Fibroblast of skin of back (primary cell): ENCODE measurements around the gene TBC1D22A.
"Not testable (repeated sequence)": the region's sequence is repeated elsewhere in the genome, so short reads cannot be mapped to it uniquely, and the experiment has no call there.

Experiments
- DNase-seq: peaks from one replicate; pipeline ENCODE4 v3.0.0-alpha.2; 2013

Gene TBC1D22A

DNA sequence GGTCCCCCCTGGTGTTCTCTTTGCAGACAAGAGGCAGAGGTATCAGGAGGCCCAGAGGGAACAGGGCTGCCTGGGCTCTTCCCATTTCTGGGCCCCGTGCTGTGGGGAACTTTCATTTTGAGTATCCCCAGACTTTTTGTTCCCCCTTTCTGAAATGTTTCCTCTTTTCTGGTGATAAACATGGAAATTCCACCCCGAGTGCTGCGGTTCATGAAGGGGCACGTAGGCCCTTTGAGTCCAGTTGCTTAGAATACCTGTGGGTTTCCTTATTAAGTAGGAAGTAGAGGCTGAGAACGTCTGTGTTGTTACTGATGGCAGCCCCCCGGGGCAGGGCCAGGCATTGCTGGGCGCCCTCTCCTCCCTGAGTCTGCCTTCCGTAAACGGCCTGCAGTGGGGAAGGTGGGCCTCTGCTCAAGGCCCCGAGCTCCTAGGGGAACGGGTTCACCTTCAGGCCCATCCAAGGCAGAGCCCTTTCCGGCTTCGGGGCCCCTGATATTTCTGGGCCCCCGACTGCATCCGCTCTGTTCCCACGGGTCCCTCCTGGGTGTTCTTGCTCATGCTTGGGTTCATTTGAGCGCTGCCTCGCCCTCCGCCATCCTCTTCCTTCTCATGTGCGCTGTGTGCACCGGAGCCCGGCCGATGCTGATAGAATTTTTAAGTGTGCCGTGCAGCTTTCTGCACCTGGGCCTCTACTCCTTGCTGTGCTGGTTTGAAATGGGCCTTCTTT lies 12.0 kb downstream of the TBC1D22A start:
- no peak for DNase-seq

DNA sequence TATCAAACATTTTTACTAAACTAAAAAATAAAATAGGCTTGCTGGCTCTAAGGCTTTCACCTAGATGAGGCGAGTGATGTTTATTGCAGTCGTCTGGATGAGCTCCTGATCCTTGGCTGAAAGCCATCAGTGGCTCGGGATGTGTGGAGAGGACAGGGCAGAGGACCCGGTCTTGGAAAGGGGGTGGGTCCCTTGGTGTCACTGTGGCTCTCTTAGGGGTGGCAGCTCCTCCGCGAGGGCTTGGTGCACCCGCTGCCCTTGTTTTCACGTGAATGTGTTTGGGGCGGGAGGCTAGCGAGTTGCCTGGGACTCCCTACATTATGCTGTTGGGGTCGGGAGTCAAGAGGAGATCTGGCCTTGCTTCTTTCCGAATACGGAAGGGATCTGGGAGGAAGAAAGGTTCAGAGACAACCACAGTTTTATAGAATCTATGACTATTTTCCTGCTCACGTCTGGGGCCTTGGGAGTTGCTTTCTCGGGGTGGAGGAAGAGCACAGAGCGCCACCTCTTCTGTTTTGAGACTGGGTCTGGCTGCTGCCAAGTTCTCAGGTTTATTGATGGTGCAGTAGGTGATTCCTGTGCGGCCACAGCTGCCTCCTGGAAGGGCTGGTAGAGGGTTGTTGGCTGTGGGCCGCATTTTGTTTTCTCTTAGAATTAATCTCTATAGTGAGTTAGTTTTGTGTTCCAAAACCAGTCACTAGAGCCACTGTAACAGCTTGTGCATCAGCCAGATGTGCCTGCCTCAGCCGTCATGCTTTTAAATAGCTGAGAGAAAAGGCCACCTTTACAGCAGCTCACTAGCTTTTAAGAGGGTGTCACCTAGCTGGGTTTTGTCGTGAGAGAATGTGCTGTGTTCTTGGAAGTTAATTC lies 12.8 kb downstream of the TBC1D22A start:
- DNase-seq: no peak

DNA sequence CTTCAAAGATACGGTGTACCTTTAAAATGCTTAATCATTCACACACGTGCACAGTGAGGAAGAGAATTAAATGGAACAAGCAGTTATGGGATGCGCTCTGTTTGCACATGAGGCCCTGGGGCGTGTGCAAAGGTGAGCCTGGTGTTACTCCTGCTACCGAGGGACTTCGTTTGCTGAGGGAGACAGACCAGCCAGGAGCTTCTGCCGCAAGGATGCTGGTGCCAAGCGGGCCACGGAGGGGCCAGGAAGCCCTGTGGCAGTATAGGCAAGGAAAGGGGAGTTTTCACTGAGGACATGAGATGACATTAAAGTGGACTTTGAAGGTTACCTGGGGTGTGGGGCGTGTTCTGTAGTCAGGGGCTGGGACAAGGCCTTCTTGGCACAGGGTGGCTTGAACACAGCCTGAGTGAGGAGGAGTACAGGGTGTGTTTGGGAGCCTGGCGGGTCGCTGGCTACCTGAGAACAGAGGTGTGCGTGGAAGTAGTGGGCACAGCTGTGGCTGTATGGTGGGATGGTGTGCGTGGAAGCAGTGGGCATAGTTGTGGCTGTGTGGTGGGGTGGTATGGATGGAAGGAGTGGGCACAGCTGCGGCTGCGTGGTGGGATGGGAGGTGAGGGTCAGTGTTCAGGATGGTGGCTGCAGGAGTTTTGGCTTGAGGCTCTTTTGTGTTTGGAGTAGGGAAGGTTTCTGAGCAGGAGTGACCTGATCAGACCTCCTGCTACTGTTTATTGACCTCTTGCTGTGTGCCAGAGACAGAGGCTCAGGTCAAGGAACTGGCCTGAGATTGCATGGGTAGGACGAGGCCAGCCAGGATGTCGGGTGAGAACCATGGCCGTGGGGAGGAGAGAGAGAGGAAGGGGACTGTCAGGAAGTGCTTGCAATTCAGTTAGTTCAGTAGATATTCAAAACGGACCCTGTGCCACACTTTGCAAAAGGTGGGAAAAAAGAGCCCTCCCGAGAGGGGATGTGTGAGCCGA lies 13.7 kb downstream of the TBC1D22A start:
- DNase-seq: no peak

DNA sequence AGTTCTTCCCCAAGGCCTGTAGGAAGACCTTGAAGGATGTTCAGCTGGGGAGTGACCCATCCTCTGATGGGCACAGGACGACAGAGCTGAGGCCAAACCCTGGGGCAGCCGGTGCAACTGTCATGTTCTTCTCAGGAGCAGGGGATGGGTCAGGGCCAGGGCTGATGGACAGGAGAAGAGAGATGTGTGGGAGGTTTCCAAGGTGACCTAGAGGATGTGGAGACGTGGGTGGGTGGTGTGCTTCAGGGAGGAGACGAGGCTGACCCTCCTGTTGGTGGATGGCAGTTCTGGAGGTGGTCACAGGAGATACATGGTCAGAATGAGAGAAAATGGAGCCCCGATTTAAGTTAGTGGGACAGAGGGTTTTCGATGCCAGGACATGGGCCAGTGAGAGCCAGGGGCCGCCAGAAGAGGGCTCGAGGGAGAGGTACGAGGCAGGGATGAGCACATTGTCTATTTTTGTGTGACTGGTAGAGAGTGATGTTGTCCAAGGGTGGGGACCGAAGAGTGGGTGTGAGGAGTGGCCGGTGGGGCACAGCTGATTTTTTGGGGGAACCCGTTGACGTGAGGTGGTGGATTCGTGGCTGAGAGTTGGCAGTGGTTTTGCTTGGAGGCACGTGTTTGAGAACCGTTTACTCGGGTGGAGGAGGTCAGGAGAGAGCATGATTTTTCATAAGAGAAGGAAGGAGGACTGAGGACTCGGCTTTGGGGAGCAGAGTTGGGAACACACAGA lies 14.6 kb downstream of the TBC1D22A start:
- DNase-seq: no peak

DNA sequence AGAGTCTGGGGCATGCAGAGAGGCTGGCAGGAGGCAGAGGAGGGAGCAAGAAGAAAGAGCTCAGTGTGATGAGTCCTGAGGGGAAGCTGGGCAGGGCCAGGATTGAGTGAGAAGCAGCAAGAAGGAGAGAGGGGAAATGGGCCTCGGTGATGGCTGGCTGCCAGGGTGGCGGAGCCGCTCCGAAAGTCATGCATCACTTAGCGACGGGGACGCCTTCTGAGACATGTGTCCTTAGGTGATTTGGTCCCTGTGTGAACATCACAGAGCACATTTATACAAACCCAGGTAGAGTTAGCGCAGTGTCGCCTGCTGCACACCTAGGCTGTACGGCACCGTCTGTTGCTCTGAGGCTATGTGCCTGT lies 15.1 kb downstream of the TBC1D22A start:
- DNase-seq: no peak

DNA sequence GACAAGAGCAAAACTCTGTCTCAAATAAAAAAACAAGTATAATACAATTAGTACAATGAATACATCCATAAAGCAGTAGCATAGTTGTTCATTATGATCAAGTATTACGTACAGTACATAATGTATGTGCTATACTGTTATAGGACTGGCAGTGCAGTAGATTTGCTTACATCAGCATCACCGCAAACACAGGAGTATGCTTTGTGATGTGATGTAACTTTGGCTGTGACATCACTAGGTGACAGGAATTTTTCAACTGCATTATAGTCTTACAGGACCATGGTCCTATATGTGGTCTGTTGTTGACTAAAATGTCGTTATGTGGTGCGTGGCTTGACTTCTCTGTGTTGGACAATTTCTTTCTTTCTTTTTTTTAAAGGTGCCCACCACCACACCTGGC lies 16.6 kb downstream of the TBC1D22A start:
- DNase-seq: no peak

DNA sequence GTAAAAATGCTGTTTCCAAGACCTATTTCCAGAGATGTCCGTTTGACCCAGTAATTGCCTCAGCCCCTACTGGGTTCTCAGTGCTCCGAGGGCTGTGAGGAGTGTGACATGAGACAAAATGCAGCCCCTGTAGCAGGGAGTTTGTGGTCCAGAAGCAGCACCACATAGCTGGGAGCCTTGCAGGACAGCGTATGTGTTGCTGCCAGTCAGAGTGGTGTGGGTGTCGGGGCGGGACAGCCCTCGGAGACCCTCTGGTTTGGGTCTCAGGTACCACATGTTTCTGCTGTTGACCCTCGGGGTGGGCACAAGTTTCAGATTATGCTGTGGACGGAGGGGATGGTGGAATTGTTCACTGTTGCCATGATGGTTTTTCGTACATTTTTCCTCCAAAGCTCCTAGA lies 17.2 kb downstream of the TBC1D22A start:
- DNase-seq: no peak

DNA sequence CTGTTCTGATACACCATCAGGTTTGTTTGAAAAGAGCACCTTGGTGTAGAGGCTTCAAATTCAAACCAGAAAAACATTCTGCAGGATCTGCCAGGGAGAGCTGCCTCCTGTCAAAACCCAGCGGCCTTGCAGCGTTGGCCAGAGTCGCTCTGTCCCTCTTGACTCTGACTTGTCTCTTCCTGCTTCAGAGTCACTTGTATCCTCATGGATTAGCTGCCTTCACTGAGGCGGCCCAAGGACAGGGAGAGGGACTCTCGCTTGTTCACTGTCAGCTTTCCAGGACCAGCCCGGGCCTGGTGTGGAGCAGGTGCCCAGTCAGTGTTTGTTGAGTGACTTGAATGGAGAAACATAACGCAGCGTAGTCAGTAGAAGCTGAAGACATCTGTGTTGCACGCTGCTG lies 18.0 kb downstream of the TBC1D22A start:
- DNase-seq: no peak

DNA sequence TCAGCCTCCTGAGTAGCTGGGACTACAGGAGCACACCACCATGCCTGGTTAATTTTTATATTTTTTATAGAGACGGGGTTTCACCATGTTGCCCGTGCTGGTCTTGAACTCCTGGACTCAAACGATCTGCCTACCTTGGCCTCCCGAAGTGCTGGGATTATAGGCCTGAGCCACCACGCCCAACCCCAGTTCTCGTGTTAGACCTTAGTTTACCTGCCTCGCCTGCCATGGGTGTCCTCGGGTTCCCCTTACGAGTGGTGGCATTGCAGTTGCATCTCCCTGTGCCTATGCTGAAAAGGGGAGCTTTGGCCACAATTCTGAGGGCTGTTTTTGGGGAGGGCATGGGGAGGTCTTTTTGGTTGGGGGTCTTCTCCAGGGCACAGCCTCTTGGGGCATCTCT lies 18.8 kb downstream of the TBC1D22A start:
- no peak for DNase-seq

DNA sequence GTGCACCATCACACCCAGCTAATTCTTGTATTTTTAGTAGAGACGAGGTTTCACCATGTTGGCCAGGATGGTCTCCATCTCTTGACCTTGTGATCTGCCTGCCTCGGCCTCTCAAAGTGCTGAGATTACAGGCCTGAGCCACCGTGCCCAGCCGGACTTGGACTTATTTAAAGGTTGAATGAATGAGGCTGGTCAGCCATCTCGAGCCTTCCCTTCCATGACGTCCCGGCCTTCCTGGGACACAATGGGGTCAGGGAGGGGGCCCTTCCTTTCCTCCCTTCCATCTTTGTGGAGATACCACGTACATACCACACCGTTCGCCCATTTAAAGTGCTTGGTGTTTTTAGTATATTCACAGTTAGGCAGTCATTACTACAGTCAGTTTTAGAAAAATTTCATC lies 19.8 kb downstream of the TBC1D22A start:
- DNase-seq: not testable (repeated sequence)

DNA sequence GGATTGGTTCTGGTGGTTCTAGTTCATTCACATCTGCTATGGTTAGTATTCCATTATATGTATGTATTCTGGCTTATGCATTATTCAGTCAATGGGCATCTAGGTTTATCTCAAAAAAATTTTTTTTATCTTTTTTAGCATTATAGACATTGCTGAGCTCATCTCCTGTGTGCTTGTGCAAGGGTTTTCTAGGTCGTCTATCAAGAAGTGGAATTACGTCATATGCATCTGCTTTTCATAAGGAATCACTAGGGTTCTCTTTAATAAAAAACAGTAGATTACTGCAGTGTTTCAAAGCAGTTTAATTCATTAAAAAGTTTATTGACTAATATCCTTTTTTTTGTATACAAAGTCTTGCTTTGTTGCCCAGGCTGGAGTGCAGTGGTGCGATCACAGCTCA lies 21.3 kb downstream of the TBC1D22A start:
- DNase-seq: no peak

DNA sequence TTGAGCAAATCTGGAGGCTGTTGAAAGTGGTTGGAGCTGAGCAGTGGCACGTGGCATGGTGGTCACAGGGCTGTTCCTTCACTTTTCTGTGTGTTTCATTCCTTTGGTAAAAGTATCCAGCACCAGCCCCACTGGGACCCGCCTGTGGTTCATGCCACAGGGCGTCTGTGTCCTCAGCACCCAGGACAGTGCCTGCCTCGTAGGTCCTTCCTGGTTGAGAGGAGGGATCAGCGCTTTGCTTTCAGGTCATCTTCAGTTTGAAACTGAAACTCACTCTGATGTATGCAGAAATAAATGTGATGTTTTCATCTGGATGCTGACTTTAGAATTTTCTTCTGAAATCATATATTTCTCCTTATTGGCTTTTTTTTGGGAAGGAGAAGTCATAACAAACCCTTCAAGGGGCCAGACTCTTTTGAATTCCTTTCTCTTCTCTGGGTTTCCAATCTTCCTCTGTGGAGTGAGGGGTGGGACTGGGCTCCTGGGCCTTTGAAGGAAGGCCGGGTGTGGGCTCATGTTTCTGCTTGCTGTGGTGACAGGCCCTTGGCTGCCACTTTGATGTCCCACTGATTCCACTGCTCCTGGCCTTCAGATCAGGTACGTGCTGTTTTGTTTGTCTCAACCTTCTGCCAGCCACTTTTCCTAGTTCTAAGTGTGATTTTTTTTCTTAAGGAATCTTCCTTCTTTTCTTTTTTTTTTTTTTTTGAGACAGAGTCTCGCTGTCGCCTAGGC lies 26.2 kb downstream of the TBC1D22A start:
- DNase-seq: no peak

DNA sequence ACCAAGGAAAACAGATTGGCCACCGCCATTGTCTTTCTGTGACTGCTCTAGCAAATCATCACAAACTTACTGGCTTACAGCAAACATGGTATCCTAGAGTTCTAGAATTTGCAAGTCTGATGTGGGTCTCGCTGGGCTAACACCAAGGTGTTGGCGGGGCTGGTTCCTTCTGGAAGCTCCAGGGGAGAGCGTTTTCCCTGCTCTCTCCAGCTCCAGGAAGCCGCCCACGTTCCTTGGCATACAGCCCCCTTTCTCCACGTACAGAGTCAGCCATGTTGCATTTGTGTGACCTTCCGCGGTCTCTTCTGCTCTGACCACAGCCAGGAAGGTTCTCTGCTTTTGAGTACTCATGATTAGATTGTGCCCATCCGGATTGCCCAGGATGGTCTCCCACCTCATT lies 27.5 kb downstream of the TBC1D22A start:
- DNase-seq: no peak

DNA sequence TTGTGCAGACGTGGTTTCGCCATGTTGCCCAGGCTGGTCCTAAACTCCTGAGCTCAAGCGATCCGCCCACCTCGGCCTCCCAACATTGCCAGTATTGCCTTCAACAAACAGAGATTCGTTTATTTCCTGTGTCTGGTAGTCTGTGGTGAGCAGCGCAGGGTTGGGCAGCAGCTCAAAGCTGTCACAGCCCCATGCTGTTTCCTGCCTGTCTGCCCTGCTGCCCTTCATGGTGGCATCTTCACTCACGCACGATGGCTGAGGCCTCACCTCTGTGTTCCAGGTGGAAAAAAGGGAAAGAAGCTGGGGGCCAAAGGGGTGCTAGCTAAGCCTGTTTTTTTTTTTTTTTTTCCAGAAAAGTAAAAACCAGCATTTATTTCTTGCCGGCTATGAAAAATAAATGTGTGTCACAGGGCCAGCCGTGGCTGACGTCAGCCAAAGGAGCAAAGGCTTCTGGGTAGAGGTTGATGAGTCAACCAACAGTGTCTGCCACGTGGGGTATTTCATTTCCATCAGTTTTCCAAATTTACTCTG lies 28.8 kb downstream of the TBC1D22A start:
- DNase-seq: peak; percentile 60

DNA sequence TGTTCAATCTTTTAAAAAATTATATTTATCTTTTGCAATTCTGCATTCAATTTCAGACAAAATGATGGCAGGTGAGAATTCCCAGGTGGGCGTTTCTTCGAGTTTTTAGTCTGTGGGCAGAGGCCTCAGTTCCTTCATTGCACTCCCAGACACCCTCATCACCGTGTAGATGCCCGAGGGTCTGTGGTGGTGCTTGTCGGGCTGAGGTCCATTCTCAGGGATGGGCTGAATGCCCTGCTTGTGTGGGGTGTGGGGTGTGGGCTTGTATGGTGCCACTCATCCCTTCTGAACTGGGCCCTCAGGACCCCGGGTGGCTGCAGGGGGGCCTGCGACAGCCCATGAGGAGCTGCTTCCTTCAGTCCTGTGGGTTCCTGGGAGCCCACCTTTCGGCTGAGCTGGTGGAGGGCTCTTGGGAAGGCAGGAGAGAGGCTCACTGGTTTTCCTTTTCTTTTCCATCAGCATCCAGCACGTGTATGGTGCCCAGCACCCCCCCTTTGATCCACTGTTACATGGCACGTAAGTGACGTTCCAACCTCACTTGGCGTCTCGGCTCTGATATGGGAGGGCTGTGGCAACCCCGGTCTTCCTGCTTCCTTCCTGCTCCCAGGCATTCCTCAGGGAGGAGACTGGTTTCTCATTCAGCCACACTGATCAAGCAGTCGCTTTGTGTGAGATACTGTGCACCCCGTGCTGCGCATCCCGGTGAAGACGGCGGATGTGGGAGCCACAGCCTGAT lies 29.8 kb downstream of the TBC1D22A start:
- DNase-seq: no peak

DNA sequence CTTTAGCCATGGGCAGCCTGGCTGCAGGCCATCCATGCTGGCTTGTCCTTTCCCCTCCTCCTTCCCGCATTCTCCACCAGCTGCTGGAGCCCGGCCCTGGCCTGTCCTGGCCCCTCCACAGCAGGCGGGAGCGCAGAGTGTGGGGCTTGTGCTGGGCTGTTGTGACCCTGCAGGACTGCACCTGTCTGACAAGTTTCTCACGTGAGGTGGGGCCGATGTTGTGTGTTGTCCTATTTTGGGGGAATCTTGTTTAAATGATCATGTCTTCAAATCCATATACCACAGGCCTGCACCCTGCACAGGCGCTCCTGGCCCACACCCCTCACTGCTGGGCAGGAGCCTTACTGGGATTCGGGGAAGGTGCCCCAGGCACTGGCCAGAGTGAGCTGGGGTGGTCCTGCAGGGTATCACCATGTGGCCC lies 30.4 kb downstream of the TBC1D22A start:
- DNase-seq: no peak

DNA sequence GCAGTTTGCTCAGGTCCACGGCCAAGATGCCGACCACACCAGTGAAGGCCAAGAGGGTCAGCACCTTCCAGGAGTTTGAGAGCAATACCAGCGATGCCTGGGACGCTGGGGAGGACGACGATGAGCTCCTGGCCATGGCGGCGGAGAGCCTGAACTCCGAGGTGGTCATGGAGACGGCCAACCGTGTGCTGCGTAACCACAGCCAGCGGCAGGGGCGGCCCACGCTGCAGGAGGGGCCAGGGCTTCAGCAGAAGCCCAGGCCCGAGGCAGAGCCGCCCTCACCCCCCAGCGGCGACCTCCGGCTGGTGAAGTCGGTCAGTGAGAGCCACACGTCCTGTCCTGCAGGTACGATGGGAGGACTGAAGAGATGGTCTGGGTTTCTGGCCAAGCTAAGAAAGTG lies 31.0 kb downstream of the TBC1D22A start:
- DNase-seq: no peak

DNA sequence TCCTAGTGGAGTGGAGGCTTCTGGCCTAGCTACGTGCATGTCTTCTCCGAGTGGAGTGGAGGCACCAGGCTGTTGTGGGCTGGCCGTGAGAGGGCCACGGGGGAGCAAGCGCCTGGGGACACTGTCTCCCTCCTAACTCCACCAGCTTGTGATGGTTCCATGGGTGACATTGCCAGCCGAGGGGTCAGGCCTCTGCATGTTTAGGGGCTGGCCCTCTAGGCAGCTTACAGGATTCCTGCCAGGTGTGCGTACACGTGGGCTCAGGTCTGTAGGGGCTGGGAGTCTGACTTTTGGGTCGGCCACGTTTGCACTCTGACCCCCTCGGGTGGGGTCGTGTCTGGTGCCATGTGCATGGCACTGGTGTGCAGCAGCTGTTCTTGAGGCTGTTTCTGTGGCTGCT lies 31.6 kb downstream of the TBC1D22A start:
- DNase-seq: no peak

DNA sequence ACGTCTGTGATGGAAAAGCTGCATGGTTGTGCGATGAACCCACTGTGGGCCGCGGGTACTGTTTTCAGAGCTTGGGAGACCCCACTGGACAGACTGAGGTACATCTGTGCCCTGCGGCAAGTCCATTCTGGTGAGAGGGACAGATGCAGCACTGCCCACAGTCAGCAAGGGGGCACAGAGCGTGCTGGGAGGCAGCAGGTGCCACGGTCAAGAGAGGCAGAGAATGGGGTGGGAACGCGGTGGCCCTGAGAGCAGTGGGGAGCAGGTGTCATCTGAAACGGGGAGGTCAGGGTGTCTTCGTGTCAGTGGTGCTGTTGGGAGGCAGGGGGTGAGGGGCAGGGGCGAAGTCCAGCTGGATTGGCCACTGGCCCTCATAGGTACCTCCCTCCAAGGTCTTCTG lies 32.0 kb downstream of the TBC1D22A start:
- no peak for DNase-seq

DNA sequence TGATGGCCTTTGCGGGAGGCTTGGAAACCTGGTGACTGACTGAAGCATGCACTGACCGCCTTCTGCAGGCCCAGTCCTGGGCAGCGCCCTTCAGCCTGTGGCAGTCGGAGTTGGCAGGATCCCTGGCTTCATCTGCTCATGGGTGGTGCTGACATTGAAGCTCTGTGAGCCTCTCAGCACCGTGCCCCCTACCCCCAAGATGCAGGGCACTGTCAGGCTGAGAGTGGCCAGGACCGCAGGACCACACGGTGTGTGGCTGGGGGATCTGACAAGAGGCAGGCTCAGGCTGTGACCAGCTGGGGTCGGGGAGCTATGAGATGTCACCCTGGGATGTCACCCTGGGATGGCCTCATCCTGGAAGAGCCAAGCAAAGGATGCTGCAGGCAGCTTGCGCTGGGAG lies 32.7 kb downstream of the TBC1D22A start:
- no peak for DNase-seq
